Neural cell (in vitro differentiated cells): Measurements from ENCODE around the gene YIPF4. TPM values are rescaled to one million over a fixed set of nuclear protein-coding genes. Genes with fewer than 3 reads are reported as not detected.
A peak's percentile ranks its signal among the peaks of the same experiment; 100 is the strongest.
"Not testable (repeated sequence)": the region's sequence is repeated elsewhere in the genome, so short reads cannot be mapped to it uniquely, and the experiment has no call there.

ENCODE experiments used
- H2AFZ ChIP-seq: fragments of 200-600, 300-800 bp; sonication (generic), shearing (Covaris generic); 2 replicates; pipeline ENCODE4 v1.6.0; 2014; ENCODE audit warnings: low read depth, mild to moderate bottlenecking, antibody characterized with exemption, low read length, moderate library complexity
- H3F3A ChIP-seq: fragments of 200-600 bp; shearing (Covaris generic); 2 replicates; pipeline ENCODE4 v1.6.1; 2016; ENCODE audit warnings: mild to moderate bottlenecking, moderate library complexity, mixed read lengths, antibody characterized with exemption, low read length; ENCODE audit not compliant: insufficient read depth, poor library complexity, severe bottlenecking
- H3K27ac ChIP-seq: fragments of 200-600, 300-800 bp; sonication (generic), shearing (Covaris generic); 2 replicates; pipeline ENCODE4 v1.5.1; 2014; ENCODE audit warnings: mild to moderate bottlenecking, low read length, moderate library complexity
- H3K27me3 ChIP-seq: fragments of 300-800, 200-600 bp; sonication (generic), shearing (Covaris generic); 2 replicates; pipeline ENCODE4 v1.6.0; 2014; ENCODE audit warnings: mild to moderate bottlenecking, low read depth, low read length, moderate library complexity; ENCODE audit not compliant: insufficient read depth
- H3K36me3 ChIP-seq: fragments of 300-800, 200-600 bp; sonication (generic), shearing (Covaris generic); 2 replicates; pipeline ENCODE4 v1.5.1; 2014; ENCODE audit warnings: mild to moderate bottlenecking, antibody characterized with exemption, low read length, moderate library complexity; ENCODE audit not compliant: insufficient read depth
- H3K4me2 ChIP-seq: fragments of 300-800, 200-600 bp; sonication (generic), shearing (Covaris generic); 2 replicates; pipeline ENCODE4 v1.6.0; 2014; ENCODE audit warnings: mild to moderate bottlenecking, low read length
- H3K4me3 ChIP-seq: fragments of 300-800, 200-600 bp; sonication (generic), shearing (Covaris generic); 2 replicates; pipeline ENCODE4 v1.5.1; 2014; ENCODE audit warnings: mild to moderate bottlenecking, low read length, moderate library complexity
- H3K79me2 ChIP-seq: fragments of 200-600 bp; shearing (Covaris generic); replicated peaks from 2 replicates; pipeline ENCODE4 v1.6.0; 2014; ENCODE audit warnings: mild to moderate bottlenecking, low read length, moderate library complexity; ENCODE audit not compliant: insufficient read depth
- H3K9ac ChIP-seq: fragments of 300-800, 200-600 bp; sonication (generic), shearing (Covaris generic); 2 replicates; pipeline ENCODE4 v1.6.1; 2016; ENCODE audit warnings: mild to moderate bottlenecking, low read length, mixed read lengths
- H3K9me2 ChIP-seq: fragments of 200-600 bp; shearing (Covaris generic); 2 replicates; pipeline ENCODE4 v1.6.1; 2016; ENCODE audit warnings: mild to moderate bottlenecking, low read length, mixed read lengths; ENCODE audit not compliant: insufficient read depth
- H3K9me3 ChIP-seq: fragments of 200-600, 300-800 bp; sonication (generic), shearing (Covaris generic); 2 replicates; pipeline ENCODE4 v1.6.1; 2016; ENCODE audit warnings: mild to moderate bottlenecking, mixed run types, low read length, moderate library complexity, mixed read lengths
- H4K20me1 ChIP-seq: fragments of 200-600 bp; shearing (Covaris generic); 2 replicates; pipeline ENCODE4 v1.6.1; 2016; ENCODE audit warnings: mild to moderate bottlenecking, mixed run types; ENCODE audit not compliant: insufficient read depth
- EP300 ChIP-seq: fragments of 450-650 bp; conservative IDR thresholded peaks from 2 replicates; pipeline ENCODE4 v1.6.1; 2014; ENCODE audit warnings: antibody characterized with exemption, mild to moderate bottlenecking, moderate library complexity; ENCODE audit not compliant: poor library complexity, severe bottlenecking
- EZH2 ChIP-seq: fragments of 200-600, 300-800 bp; shearing (Covaris generic), sonication (generic); IDR thresholded peaks from 2 replicates; pipeline ENCODE4 v1.6.1; 2014; ENCODE audit warnings: antibody characterized with exemption, low read length, borderline replicate concordance, mild to moderate bottlenecking; ENCODE audit not compliant: insufficient read depth, poor library complexity, severe bottlenecking
- MXI1 ChIP-seq: fragments of 450-650 bp; conservative IDR thresholded peaks from 2 replicates; pipeline ENCODE4 v1.6.1; 2014; ENCODE audit warnings: antibody characterized with exemption, mild to moderate bottlenecking; ENCODE audit not compliant: poor library complexity, severe bottlenecking
- POLR2AphosphoS5 ChIP-seq: IDR thresholded peaks from 2 replicates; pipeline ENCODE4 v1.6.1; 2012
- RAD21 ChIP-seq: fragments of 450-650 bp; conservative IDR thresholded peaks from 2 replicates; pipeline ENCODE4 v1.6.1; 2014; ENCODE audit warnings: antibody characterized with exemption, mild to moderate bottlenecking, moderate library complexity
- SMC3 ChIP-seq: fragments of 450-650 bp; conservative IDR thresholded peaks from 2 replicates; pipeline ENCODE4 v1.6.1; 2014; ENCODE audit warnings: antibody characterized with exemption, mild to moderate bottlenecking, moderate library complexity; ENCODE audit not compliant: poor library complexity
- TAF1 ChIP-seq: IDR thresholded peaks from 2 replicates; pipeline ENCODE4 v1.6.1; 2012; ENCODE audit warnings: low read depth
- polyA plus RNA-seq: library from polyadenylated mRNA; depleted of rRNA; stranded (reverse); fragments of >200 nt; gene quantifications from 2 replicates; pipeline ENCODE4 v1.2.3, GENCODE V29; 2014
- TF ChIP-seq, protein P1 (sequence below): IDR thresholded peaks from 2 replicates; pipeline ENCODE4 v1.6.1; 2012; ENCODE audit warnings: borderline replicate concordance
- TF ChIP-seq, protein P2 (sequence below): fragments of 450-650 bp; IDR thresholded peaks from 2 replicates; pipeline ENCODE4 v1.5.1; 2014; ENCODE audit warnings: antibody characterized with exemption, mild to moderate bottlenecking, moderate library complexity; ENCODE audit not compliant: poor library complexity, severe bottlenecking

Gene YIPF4
- polyA plus RNA-seq, 1 donor from 2014 or later, result 33.5 TPM

DNA sequence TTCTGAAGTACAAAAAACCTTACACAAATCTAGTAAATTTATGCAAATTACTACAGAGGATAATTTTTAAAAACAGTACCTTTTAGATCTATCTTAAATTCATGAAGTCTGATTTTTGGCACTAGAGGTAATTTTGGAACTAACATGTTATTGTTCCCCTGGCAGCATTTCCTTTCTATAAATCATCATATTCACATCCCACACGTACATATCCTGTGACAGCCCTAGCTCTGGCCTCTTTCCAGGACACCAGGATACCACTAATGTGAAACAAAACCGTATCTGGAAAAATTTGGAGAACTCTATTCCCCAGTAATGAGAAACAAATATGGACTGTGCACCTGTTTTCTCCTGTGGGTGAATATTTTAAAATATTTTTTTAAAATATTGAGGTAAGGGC lies 65.1 kb downstream of the YIPF4 start:
- Histone ChIP-seq H3K27me3 (no peaks in the 10 kb centered on the region), H3K9me3 (no peaks in the 10 kb centered on the region), H3K27ac (no peak overlapping the region), H3K9ac (no peak overlapping the region), H3K4me2 (no peak overlapping the region), H3K79me2 (no peaks in the 10 kb centered on the region), H3K36me3 (no peaks in the 10 kb centered on the region), H2AFZ (no peak overlapping the region), H3F3A (no peaks in the 10 kb centered on the region), H4K20me1 (no peaks in the 10 kb centered on the region), H3K9me2 (no peaks in the 10 kb centered on the region), H3K4me3 (no peak overlapping the region)
- no peak for TF ChIP-seq TAF1
- no peak for TF ChIP-seq MXI1
- no peak for TF ChIP-seq RAD21
- no peak for TF ChIP-seq SMC3

DNA sequence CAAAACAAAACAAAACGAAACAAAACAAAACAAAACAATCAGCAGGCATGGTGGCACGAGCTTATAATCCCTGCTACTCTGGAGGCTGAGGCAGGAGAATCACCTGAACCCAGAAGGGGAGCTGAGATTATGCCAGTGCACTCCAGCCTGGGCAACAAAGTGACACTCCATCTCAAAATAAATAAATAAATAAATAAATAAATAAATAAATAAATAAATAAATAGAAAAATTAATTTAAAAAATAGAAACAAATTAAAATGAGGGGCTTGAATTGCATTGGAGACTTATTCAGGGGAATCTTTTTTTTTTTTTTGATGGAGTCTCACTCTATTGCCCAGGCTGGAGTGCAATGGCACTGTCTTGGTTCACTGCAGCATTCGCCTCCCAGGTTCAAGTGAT lies 73.1 kb downstream of the YIPF4 start:
- H3K4me3 ChIP-seq, H3K36me3 ChIP-seq, H3K27me3 ChIP-seq, H3F3A ChIP-seq, H4K20me1 ChIP-seq, H3K9me2 ChIP-seq, H3K9ac ChIP-seq, H3K9me3 ChIP-seq, H3K27ac ChIP-seq, H3K4me2 ChIP-seq, H3K79me2 ChIP-seq, H2AFZ ChIP-seq: not testable (repeated sequence)

DNA sequence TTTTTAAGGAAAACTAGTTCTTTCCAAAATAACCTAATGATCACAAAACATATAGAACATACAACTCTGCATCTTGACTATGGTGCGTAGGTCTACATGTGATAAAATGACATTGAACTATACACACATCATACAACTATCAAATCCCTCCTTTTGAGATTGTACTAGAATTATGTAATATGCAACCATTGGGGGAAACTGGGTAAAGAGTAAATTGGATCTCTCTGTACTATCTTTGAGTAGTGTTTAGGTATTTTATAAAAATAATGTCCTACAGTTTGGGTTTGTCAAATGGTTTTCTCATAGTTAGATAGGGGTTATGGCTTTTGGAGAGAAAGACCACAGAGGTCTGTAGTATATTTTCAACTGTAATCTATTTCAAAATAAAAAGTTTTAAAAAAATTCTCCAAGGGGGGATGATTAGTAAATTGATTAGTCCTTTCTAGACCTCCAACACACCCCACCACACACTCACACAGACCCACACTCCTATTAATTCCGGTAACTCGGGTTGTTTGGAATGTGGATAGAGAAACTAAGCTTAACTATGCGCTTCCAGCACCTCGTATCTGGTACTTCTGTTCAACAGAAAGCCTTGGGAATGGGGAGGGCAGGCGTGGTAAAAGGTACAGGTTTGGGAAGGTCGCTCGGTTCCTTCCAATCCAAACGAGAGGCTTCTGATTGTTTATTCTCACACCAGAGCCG lies 78.4 kb downstream of the YIPF4 start:
- Histone ChIP-seq H4K20me1 (no peaks in the 10 kb centered on the region), H3K79me2 (peaks cover 31% of the 10 kb centered on the region), H3K9ac (peak overlapping the region; percentile 94), H3K9me2 (no peaks in the 10 kb centered on the region), H3K36me3 (no peaks in the 10 kb centered on the region), H2AFZ (peak overlapping the region; percentile 95), H3K9me3 (no peaks in the 10 kb centered on the region), H3K4me3 (peak overlapping the region; percentile 82), H3F3A (no peaks in the 10 kb centered on the region), H3K4me2 (peak overlapping the region; percentile 49), H3K27ac (peak overlapping the region; percentile 95), H3K27me3 (no peaks in the 10 kb centered on the region)
- no peak for TF ChIP-seq MXI1
- no peak for TF ChIP-seq POLR2AphosphoS5

DNA sequence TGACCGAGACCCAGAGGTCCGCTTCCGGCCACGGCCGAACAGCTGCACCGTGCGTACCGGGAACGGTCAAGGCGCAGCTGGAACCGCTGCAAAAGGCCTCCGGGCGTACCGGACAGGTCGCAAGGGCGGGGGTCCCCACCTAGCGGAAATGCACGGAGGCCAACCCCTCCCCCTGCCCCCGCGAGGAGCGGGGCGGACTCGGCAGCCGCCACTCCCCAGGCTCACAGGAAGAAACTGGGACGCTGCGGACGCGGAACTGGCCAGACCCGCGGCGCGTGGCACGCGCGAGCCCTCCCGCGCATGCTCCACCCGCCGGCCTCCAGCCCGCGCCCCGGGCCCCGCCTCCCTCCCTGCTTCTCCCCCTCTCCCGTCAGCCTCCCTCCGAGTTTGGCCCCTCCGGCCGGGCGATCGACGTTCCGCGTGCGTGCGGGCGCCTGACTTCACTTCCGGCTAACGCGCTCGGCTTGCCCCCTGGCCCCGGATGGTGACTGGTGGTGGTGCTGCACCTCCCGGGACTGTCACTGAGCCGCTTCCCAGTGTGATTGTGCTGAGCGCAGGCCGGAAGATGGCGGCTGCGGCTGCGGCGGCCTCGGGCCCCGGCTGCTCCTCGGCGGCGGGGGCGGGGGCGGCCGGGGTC lies 79.1 kb downstream of the YIPF4 start, which contains the start of gene BIRC6:
BIRC6 (plus strand) TSS at position 343 of the 637 bp plus-strand sequence; CDS start at position 482, 139 bp downstream.
- no peaks in the 10 kb centered on the region for H3K9me3 ChIP-seq
- no peaks in the 10 kb centered on the region for H3F3A ChIP-seq
- no peaks in the 10 kb centered on the region for H3K36me3 ChIP-seq
- TF ChIP-seq, protein P1, sequence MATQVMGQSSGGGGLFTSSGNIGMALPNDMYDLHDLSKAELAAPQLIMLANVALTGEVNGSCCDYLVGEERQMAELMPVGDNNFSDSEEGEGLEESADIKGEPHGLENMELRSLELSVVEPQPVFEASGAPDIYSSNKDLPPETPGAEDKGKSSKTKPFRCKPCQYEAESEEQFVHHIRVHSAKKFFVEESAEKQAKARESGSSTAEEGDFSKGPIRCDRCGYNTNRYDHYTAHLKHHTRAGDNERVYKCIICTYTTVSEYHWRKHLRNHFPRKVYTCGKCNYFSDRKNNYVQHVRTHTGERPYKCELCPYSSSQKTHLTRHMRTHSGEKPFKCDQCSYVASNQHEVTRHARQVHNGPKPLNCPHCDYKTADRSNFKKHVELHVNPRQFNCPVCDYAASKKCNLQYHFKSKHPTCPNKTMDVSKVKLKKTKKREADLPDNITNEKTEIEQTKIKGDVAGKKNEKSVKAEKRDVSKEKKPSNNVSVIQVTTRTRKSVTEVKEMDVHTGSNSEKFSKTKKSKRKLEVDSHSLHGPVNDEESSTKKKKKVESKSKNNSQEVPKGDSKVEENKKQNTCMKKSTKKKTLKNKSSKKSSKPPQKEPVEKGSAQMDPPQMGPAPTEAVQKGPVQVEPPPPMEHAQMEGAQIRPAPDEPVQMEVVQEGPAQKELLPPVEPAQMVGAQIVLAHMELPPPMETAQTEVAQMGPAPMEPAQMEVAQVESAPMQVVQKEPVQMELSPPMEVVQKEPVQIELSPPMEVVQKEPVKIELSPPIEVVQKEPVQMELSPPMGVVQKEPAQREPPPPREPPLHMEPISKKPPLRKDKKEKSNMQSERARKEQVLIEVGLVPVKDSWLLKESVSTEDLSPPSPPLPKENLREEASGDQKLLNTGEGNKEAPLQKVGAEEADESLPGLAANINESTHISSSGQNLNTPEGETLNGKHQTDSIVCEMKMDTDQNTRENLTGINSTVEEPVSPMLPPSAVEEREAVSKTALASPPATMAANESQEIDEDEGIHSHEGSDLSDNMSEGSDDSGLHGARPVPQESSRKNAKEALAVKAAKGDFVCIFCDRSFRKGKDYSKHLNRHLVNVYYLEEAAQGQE, result no peak
- peak; percentile 83 for TF ChIP-seq EP300
- peak; percentile 11 for TF ChIP-seq RAD21
- TF ChIP-seq POLR2AphosphoS5, result peak; percentile 95
- TF ChIP-seq, protein P2, sequence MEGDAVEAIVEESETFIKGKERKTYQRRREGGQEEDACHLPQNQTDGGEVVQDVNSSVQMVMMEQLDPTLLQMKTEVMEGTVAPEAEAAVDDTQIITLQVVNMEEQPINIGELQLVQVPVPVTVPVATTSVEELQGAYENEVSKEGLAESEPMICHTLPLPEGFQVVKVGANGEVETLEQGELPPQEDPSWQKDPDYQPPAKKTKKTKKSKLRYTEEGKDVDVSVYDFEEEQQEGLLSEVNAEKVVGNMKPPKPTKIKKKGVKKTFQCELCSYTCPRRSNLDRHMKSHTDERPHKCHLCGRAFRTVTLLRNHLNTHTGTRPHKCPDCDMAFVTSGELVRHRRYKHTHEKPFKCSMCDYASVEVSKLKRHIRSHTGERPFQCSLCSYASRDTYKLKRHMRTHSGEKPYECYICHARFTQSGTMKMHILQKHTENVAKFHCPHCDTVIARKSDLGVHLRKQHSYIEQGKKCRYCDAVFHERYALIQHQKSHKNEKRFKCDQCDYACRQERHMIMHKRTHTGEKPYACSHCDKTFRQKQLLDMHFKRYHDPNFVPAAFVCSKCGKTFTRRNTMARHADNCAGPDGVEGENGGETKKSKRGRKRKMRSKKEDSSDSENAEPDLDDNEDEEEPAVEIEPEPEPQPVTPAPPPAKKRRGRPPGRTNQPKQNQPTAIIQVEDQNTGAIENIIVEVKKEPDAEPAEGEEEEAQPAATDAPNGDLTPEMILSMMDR, result no peak
- TF ChIP-seq EZH2, result no peak
- peak; percentile 90 for TF ChIP-seq MXI1
- no peak for TF ChIP-seq SMC3
- peak; percentile 95 for TF ChIP-seq TAF1
- no peaks in the 10 kb centered on the region for H3K27me3 ChIP-seq
- peak within 1 kb of the TSS; percentile 94 for H3K9ac ChIP-seq
- H4K20me1 ChIP-seq, result no peaks in the 10 kb centered on the region
- peak within 1 kb of the TSS; percentile 95 for H3K27ac ChIP-seq
- H3K9me2 ChIP-seq, result no peaks in the 10 kb centered on the region
- H3K4me2 ChIP-seq, result peak within 1 kb of the TSS; percentile 49
- H2AFZ ChIP-seq, result peak within 1 kb of the TSS; percentile 95
- peaks cover 38% of the 10 kb centered on the region for H3K79me2 ChIP-seq
- H3K4me3 ChIP-seq, result peak within 1 kb of the TSS; percentile 82
